Omental fat pad (tissue), 4 donors: Measurements from ENCODE around the gene PSMF1. TPM values are rescaled to one million over a fixed set of nuclear protein-coding genes. Genes with fewer than 3 reads are reported as not detected.
A peak's percentile ranks its signal among the peaks of the same experiment; 100 is the strongest.

ENCODE experiments used
- ATAC-seq: fragments of 150-250 bp; one replicate; pipeline ENCODE4 v1.9.1; 2016; ENCODE audit warnings: mild to moderate bottlenecking, moderate library complexity; ENCODE audit not compliant: low FRiP score
- DNase-seq: peaks from one replicate; pipeline ENCODE4 v3.0.0-alpha.2; 2019; ENCODE audit warnings: low spot score
- total RNA-seq, 4 donors: library from RNA; depleted of rRNA; stranded (reverse); fragments of >200 nt; gene quantifications; one replicate each; pipeline ENCODE4 v1.1.0, GENCODE V29; 2016
- TF ChIP-seq, protein P1 (sequence below), 3 donors: fragments of 450-650 bp; IDR thresholded peaks; one replicate each; pipeline ENCODE4 v1.5.1; 2016 to 2017; ENCODE audit warnings: antibody characterized with exemption in 3 of 3, mild to moderate bottlenecking in 3 of 3, moderate library complexity in 2 of 3

The PSMF1 gene
- total RNA-seq, 4 donors from 2014 or later, result 60.9 to 140 (median 74.6) TPM

DNA sequence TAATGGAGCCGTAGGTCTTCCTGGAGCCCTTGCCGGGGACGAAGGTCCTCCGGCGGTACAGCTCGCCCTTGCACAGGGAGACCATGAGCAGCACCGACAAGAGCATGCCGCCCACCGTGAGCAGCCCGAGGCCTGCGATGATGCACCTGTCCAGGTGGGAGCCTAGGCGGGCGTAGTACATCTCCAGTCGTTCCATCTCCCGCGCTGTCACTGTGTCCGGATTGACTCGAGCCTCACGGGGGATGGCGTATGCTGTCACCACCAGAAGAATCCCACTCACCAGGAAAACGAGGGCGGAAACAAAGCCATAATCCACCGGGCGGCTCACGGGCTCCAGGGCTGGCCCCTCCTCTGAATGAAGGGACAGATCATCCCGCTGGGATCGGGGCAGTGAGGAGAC is 62.5 kb downstream of the PSMF1 start:
- DNase-seq, result no peak
- TF ChIP-seq, protein P1, sequence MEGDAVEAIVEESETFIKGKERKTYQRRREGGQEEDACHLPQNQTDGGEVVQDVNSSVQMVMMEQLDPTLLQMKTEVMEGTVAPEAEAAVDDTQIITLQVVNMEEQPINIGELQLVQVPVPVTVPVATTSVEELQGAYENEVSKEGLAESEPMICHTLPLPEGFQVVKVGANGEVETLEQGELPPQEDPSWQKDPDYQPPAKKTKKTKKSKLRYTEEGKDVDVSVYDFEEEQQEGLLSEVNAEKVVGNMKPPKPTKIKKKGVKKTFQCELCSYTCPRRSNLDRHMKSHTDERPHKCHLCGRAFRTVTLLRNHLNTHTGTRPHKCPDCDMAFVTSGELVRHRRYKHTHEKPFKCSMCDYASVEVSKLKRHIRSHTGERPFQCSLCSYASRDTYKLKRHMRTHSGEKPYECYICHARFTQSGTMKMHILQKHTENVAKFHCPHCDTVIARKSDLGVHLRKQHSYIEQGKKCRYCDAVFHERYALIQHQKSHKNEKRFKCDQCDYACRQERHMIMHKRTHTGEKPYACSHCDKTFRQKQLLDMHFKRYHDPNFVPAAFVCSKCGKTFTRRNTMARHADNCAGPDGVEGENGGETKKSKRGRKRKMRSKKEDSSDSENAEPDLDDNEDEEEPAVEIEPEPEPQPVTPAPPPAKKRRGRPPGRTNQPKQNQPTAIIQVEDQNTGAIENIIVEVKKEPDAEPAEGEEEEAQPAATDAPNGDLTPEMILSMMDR (IDR thresholded peaks at IDR 0.05), result no peak
- no peak for ATAC-seq

DNA sequence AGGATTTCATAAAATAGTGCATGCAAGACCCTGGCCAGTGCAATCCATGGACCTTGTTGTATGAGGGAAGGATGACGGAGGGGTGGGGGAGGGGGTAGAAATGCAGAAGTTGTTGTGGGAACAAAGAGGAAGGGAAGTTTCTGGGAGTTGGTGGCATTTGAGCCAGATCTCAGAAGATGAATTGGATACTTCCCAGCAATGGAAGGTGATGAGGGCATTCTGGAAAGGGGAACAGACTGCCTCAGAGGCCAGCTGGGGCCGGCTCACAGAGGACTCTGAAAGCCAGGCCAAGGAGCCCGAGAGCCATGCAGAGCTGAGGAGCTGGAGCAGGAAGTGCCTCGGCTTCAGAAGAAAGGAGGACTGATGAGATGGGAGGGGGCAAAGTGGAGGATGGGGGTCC is 63.7 kb downstream of the PSMF1 start:
- no peak for ATAC-seq

DNA sequence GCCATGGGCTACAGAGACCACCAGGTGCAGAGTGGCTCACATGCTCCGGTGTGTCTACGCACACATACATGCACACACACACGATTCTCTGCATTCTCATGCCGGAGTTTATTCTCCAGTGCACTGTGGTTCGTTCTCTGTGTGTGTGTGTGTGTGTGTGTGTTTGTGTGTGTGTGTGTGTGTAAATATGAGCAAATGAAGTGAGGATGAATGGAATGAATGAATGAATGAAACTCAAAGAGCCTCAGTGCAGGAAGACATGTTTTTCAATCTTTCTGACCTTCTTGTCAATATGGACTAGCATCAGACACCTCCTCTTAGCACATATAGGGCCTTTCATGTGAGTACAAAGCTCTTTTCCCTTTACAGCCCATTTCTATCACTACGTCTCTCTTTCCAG is 64.8 kb downstream of the PSMF1 start:
- TF ChIP-seq, protein P1 (IDR thresholded peaks at IDR 0.05), result no peak
- DNase-seq, result no peak
- ATAC-seq, result no peak

More for the DNA sequence above, 63.7 kb downstream of the PSMF1 start:
- TF ChIP-seq, protein P1 (IDR thresholded peaks at IDR 0.05), result no peak
- no peak for DNase-seq

DNA sequence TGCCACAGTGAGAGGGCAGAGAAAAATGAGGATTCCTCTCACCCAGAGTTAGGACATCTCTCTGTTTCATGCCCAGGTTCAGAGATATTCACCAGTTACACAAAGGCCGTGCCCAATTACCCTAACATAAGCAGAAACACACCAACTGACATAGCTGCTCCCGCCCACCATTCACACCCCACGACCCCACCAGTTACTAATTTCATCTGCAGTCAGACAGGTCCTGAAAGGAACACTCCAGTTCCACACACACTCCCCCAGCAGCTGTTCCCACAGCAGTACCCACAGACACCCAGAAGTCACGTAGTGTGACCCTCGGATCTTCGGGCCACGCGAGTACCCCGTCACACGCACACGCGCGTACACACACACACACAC is 65.8 kb downstream of the PSMF1 start:
- TF ChIP-seq, protein P1 (IDR thresholded peaks at IDR 0.05), result no peak
- no peak for DNase-seq
- no peak for ATAC-seq

DNA sequence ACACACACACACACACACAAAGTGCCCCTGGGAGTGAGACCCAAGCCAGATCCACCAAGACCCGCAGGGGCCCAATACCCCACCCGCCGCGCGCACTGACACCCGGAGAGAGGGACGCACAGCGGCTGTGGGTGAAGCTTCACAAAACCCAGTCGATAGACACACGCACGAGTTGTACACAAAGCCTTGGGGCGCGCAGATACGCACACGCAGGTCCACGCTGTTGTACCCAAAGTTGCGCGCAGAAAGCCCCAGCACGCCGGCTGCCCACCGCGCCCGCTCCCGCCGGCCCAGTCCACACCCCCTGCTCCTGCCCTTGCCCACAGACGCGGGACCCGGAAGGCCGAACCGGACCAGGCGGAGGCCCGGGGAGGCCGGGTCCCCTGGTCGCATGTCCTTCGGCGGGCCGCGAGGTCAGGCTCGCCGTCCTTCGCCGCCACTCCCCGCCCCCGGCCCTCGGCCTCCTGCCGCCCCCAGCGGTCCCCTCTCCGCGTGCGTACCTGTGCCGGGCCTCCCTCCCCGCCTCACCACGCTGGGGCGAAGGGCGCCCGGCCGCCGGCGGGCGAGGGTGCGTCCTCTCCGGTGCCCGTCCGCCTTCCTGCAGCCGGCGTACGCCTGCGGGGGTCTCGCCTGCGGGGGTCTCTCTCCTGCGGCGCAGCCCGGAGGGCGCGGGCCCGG is 66.4 kb downstream of the PSMF1 start, which contains the start of gene TMEM74B:
TSS of gene TMEM74B (minus strand) at position 344 of the 678 bp plus-strand sequence. CDS start 1,180 bp downstream, outside the sequence.
- no peak for DNase-seq
- no peak for ATAC-seq
- TF ChIP-seq, protein P1 (IDR thresholded peaks at IDR 0.05), result no peak

DNA sequence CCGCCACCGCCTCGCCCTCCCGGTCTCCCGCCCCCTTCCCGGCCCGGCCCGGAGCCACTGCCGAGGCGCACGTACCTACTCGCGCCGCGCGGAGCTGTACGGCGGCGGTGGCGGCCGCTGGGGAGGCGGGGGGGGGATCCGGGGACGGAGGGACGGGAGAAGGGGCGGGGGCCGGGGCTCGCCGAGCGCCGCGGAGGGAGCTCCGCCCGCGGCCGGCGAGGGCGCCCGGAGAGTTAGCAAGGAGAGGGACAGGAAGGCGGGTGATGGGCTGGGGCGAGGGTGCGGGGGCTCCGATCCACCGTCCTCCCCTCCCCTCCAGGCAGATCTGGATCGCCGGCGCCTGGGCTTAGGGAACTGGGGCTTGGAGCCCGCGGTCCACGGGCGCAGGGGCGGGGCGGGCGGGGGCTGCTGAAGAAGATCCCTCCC is 66.9 kb downstream of the PSMF1 start:
- TF ChIP-seq, protein P1 (IDR thresholded peaks at IDR 0.05), result no peak
- no peak for DNase-seq
- no peak for ATAC-seq

DNA sequence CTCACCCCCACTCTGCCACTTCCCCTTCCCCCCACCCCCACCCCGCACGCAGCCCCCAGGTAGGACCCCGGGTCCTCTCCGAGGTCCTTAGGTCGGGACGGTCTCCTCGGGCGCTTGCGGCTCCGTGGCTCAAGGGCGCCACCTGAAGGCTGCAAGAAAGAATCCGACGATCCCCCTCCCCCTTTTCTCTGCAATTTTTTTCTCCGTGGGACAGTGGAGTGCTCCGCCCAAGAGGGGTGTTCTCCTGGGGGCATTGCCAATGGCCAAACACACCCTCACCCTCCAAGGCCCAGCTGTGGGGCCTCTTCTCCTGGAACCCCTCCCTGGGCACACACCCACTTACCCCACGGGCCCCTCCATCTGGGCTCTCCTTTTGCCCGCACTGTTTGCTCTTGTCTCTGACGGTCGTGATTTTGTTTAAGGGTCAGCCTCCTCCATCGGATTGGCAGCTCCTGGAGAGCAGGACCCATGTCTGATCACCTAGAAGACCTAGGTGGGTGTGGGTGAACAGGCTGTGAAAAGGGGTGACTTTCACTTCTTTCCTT is 67.5 kb downstream of the PSMF1 start:
- ATAC-seq, result peak; percentile 22
- TF ChIP-seq, protein P1 (IDR thresholded peaks at IDR 0.05), result no peak

More for the DNA sequence above, 67.5 kb downstream of the PSMF1 start:
- no peak for DNase-seq
